Central memory CD4-positive, alpha-beta T cell (primary cell): ENCODE measurements around the gene EFNA1.

Experiments
- DNase-seq: peaks from one replicate; pipeline ENCODE4 v3.0.0; 2022
- total RNA-seq, 3 experiments: gene quantifications; one replicate each; lab custom pipeline; 2026; lab: John Stamatoyannopoulos, UW

Gene EFNA1, protein sequence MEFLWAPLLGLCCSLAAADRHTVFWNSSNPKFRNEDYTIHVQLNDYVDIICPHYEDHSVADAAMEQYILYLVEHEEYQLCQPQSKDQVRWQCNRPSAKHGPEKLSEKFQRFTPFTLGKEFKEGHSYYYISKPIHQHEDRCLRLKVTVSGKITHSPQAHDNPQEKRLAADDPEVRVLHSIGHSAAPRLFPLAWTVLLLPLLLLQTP
- total RNA-seq = 0.18 to 3.0 (median 0.77) reads per million in 3 experiments

DNA sequence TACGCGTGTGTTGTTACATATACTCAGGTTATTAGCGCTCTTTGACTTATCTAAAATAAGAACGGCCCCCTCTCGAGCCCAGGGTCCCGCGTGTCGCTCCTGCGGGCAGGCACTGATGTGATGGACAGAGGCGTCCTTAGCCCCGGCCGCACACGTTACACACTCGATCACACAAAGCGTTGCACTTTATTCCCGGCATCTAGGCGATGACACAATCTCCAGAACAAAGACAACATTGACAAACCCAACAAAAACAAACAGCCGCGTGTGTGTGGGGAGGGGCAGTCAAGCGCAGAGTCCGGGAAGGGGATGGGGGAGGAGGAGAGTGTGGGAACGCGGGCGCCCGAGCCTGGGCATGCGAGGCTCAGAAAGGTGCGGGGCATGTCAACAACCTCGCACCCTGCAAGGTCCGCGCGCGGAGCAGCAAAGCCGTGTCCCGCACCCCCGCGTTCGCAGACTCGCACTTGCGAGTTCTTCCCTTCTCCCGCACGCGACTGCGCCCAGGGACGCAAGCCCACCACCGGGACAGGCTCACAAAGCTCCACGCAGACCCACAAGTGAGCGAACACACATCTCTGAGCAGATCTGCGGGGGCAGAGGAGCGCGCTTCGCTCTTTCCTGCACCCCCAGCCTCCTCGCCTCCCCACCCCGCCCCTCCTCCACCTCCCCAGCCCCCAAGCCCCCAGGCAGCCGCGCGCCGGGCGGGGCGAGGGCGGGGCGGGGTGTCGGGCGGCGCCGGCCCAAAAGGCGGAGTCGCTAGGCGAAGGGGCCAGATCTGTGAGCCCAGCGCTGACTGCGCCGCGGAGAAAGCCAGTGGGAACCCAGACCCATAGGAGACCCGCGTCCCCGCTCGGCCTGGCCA, at the start of gene EFNA1:
TSS of gene EFNA1 (plus strand) at position 772 of the 862 bp plus-strand sequence. CDS start 102 bp downstream, outside the sequence.
- DNase-seq = peak; percentile 28

DNA sequence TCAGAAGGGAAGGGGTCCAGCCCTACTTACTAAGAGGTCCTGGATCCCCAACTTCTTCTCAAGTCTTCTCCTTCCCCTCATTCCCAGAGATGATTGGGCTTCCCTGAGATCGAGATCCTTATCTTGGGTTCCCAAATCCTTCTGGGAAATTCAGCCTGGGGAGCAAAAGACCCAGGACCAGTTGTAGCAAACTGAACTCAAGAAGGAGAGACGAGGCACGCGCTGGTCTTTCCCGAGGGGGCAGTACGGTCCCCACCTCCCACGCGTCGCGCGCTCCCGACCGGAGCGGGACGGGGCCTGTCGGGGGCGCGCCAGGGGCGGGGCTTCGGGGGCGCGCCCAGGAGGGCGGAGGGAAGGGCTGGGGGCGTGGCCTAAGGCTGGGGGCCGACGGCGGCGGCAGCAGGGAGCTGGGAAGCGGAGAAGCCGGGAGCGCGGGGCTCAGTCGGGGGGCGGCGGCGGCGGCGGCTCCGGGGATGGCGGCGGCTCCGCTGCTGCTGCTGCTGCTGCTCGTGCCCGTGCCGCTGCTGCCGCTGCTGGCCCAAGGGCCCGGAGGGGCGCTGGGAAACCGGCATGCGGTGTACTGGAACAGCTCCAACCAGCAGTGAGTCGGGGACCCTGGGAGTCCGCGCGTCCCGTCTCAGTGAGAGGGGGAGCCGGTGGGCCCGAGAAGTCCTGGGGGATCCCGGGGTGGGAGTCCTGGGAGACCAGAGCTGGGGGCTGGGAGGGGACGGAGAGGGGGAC, 49.0 kb upstream of the EFNA1 start, which contains the start of gene EFNA3:
TSS of gene EFNA3 (plus strand) at position 369 of the 741 bp plus-strand sequence. CDS start at position 474, 105 bp downstream.
- DNase-seq = peak; percentile 42

DNA sequence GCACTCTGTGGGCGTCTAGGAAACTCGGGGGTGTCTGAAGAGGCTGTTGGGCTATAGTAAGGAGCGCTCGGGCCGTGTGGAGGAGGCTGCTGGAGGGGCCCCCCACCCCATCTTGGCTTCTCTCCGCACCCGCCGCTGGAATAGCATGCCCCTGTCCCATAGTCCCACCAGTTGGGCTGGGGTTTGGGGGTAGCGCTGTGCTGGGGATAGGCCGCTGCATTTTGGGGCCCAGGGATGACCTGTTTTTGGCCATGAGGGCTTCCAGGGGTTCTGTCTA, 48.5 kb upstream of the EFNA1 start:
- DNase-seq = no peak

DNA sequence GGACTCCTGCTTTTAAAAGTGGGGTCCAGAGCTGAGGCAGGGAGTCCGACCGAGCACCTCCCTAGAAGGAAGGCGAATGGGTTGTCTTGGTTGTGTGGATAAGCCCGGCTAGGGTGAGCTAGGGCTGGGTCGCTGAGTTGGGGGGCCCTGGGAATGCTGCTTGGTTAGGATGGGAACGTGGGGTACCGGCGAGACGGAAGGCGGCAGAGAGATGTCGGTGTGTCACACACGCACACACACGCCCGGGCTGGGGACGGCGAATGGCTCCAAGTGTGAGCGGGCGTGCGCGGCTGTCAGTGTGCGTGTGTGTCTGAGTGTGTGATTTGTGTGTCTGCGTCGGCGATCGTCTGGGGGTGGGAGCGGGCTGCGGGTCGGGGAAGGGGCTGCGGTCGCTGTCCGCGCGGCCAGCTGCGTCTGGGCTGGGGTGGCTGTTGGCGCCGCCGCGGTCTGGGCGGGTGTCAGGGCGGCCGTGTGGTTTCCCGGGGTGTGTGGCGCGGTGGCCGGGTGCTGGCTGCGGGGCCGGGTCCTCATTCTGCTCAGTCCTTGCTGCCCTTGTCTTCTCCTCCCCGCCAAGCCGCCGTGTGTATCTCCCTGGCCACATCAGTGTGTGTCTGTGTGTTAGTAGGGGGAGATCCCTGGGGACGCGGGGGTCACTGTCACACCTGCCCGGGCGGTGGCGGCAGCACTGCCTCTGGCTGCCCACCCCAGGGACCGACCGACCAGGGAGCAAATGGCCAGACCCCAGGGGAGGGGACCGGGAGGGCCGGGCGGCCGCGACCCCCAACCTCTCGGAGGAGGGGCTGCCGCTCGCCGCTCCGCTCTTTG, 48.0 kb upstream of the EFNA1 start:
- DNase-seq = no peak

DNA sequence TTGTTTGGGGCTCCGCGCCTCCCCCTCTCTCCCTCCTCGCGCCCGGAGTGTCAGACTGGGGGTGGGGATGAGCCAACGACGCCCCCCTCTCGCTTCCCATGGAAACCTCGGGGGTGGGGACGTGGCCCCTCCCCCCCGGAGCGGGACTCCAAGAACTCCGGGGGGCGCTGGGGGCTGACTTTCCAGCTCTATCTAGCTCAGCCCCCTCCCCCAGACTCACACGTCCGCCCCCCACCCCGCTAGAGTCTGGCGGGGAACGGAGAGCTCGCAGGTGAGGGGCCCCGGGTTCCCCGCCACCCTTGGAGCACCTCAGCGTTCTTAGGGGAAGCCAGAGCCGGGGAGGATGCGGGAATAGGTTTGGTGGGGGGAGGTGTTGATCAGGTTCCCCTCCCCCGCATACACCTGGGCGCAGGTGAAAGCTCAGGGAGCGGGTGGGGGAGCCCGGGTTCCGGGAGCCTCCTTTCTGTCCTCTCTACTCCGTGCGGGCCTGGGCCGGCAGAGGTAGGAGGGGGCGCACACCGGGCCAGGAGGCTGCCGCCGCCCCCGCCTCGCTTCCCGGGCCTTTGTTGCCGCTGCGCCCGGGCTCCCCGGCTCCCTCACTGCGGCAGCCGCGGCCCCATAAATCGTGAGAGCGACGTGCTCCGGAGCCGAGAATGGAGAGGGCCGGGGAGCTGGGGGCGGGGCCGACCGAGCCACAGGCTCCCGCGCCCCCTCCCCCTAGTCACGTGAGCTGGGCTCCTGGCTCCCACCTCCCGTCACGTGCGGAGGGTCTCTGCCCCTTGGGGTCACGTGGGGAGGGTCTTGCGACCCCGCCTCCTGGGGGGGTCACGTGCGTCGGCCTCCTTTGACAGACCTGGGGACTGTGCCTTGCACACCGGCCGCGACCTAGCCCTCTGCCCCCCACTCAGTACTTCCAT, 47.1 kb upstream of the EFNA1 start:
- no peak for DNase-seq

DNA sequence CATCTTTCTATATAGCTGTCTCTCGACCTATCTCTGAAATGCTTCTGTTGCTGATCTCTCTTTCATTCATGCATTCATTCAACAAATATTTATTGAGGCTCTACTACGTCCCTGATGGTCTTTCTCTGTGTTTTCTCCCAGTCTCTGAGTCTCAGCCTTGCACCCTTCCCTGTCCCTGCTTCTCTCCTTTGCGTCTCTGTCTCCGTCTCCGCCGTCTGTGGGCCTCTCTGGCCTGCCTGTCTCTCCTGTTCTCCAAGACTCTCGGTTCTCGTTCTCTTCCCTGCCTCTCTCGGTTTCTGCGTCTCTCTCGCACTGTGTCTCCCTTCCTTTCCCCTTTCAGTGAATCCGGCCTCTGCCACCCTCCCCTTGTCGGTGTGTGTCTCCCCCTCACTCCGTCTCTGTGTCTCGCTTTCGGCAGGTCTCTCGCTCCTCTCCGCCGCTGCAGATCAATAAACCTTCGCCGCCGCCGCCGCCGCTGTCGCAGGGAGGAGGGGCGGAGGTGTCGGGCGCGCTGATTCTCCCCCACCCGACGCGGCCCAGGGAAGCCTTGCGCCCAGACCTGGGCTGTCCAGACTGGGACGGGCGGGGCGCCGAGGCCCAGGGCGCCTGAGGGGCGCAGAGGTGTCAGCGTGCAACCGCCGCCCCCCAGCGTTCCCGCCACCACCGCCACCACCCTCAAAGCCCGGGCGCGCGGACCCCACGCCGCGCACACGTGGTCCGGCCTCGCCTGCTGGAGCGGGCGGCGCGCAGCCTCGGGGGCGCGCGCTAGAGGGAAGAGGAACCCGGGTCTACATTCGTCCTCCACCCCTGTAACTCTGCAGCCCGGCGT, 46.0 kb upstream of the EFNA1 start:
- DNase-seq = no peak

DNA sequence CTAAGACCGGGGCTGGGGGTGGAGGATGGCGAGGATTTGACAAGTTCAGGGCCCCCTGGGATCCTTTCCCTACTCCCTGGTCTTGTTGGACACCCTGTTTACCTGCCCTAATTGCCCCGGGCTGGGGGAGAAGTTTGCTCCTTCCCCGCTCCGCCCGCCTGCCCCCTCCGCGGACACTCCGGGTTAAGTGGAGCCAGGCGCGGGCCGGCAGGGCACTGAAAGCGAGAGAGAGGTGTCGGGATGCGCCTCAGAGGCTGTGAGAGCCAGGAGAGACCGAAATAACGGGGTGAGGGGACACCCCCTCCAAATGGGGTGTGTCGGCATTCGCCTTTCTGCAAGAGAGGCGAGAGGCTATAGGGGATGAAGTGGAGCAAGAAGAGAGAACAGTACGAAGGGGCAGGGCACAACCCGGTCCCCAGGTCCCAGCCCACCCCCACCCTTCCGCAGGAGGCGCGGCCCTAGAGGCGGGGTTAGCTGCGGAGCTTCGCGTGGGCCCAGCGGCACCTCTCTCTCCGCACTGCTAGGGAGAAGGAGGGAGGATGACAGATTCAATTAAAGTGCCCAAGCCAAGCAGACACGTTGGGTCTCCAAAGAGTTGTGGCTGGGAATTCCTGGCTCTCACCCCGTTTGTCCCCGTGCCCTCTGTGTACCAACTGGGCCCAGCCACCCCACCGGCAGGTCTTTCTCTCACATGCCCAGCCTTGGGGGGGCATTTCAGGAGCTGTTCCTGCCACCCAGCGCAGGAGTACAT, 45.2 kb upstream of the EFNA1 start:
- DNase-seq = no peak

DNA sequence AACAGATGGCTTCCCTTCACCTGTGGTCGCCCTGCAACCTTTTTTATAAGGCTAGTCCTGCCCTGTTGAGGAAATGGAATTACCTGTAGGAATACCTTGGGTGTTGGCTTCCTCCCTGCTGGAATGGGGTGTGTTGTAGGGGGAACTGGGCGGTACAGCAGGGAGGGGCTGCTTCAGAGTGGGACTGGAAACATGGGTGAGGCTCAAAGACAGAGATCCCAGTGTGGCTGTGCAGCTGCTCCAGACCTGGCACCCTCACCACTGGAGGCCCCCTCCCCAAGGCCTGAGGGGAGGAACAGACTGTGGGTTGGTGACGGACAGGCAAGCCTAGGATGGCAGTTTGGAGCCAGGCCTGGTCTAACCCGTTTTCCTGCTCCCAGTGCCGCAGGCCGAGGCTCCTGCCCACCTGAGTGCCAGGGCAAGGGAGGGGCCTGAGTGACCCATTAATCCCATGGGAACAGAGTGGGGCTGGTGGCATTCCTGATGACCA, 44.6 kb upstream of the EFNA1 start:
- no peak for DNase-seq

DNA sequence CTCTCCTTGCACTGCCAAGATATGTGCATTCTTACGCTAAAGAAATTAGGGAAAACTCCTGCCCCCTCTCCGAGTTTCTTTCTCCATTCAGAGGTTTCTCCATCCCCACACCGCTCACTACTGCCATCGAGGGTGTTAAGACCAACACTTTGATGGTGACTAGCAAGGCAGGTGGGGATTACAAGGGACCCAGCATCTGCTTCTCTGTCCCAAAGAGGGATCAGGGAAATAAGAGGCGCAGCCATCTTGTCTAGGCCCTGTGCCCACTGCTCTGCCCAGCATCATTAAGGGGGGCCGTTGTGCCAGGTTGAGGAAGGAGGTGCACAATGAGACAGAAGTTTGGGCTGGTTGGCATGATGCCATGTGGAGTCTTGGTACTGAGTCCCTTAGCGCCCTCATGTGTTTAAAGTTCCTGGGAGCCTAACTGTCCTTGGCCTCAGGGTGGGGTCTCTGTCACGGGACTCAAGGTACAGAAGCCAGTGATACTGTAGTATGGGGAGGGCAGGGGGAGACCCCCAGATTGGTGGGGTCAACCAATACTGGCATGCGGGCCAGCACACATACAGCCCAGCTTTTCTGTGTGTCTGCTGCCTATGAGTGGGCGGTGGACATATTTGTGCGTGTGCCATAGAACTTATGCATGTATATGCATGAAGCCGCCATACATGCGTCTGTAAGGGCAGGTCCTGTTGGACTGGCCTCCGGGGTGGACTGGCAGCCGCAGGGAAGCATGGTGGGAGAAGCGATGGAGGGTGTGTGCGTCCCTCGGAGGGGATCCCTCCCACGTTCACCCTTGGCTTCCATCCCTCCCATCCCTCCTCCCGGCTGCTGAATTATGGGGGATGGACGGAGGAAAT, 43.6 kb upstream of the EFNA1 start:
- no peak for DNase-seq

DNA sequence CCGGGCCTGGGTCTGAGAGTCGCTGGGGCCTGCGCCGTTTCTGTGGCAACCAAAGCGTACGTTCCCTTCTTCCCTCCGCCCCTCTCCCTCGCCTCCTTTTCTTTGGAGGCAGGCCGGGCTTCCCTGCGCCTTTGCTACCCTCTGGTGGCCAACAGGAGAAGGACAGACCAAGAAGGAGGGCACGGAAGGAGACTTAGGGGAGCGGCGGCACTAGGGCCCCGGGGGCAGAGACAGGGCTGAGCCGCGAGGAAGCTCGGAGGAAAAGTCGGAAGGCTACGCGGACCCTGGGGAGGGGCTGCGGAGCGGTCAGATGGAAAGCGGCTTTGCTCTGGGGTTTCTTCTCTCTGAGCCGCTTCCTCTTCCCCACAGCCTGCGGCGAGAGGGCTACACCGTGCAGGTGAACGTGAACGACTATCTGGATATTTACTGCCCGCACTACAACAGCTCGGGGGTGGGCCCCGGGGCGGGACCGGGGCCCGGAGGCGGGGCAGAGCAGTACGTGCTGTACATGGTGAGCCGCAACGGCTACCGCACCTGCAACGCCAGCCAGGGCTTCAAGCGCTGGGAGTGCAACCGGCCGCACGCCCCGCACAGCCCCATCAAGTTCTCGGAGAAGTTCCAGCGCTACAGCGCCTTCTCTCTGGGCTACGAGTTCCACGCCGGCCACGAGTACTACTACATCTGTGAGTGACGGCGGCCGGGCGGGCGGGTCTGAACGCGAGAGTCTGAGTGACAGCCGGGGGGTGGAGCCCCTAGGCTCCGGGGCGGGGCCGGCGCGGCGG, 42.8 kb upstream of the EFNA1 start:
- DNase-seq = peak; percentile 90

DNA sequence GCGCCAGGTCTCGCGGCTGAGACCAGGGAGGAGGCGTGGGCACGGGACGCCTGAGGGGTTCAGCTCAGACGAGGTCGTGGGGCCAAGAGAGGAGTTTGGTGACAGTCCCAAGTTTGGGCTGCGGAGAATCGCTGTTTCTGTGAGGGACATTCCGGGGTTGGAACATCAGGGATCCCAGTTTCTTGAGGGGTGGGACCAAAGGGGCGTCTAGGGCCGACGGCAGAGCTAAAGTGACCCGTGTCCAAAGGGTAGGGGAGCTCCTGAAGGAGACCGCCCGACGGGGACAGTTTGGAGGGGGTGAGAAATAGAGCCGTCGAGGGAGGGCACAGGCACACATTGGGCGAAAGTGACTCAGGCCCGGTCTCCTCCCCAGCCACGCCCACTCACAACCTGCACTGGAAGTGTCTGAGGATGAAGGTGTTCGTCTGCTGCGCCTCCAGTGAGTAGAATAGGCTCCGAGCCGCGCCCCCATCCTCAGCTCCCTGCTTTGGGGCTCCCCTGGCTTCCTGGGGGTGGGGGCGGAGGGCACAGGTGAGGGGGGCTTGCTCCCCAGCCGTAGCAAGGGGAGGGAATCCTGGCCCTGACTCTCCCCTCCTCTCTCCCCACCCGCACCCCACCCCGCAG, 42.1 kb upstream of the EFNA1 start:
- DNase-seq = peak; percentile 63

DNA sequence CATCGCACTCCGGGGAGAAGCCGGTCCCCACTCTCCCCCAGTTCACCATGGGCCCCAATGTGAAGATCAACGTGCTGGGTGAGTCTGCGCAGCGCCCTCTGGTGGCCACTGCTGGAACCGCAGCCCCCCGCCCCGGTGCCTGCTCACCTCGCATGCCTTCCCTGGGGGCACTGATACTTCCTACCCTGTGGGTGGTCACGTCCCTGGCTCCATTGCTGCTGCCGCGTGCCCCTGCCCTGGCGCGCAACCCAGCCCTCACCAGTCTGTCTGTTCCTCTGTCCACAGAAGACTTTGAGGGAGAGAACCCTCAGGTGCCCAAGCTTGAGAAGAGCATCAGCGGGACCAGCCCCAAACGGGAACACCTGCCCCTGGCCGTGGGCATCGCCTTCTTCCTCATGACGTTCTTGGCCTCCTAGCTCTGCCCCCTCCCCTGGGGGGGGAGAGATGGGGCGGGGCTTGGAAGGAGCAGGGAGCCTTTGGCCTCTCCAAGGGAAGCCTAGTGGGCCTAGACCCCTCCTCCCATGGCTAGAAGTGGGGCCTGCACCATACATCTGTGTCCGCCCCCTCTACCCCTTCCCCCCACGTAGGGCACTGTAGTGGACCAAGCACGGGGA, 41.4 kb upstream of the EFNA1 start:
- DNase-seq = peak; percentile 73

DNA sequence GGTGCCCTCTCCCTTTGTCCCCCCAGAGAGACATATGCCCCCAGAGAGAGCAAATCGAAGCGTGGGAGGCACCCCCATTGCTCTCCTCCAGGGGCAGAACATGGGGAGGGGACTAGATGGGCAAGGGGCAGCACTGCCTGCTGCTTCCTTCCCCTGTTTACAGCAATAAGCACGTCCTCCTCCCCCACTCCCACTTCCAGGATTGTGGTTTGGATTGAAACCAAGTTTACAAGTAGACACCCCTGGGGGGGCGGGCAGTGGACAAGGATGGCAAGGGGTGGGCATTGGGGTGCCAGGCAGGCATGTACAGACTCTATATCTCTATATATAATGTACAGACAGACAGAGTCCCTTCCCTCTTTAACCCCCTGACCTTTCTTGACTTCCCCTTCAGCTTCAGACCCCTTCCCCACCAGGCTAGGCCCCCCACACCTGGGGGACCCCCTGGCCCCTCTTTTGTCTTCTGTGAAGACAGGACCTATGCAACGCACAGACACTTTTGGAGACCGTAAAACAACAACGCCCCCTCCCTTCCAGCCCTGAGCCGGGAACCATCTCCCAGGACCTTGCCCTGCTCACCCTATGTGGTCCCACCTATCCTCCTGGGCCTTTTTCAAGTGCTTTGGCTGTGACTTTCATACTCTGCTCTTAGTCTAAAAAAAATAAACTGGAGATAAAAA, 40.7 kb upstream of the EFNA1 start:
- no peak for DNase-seq

DNA sequence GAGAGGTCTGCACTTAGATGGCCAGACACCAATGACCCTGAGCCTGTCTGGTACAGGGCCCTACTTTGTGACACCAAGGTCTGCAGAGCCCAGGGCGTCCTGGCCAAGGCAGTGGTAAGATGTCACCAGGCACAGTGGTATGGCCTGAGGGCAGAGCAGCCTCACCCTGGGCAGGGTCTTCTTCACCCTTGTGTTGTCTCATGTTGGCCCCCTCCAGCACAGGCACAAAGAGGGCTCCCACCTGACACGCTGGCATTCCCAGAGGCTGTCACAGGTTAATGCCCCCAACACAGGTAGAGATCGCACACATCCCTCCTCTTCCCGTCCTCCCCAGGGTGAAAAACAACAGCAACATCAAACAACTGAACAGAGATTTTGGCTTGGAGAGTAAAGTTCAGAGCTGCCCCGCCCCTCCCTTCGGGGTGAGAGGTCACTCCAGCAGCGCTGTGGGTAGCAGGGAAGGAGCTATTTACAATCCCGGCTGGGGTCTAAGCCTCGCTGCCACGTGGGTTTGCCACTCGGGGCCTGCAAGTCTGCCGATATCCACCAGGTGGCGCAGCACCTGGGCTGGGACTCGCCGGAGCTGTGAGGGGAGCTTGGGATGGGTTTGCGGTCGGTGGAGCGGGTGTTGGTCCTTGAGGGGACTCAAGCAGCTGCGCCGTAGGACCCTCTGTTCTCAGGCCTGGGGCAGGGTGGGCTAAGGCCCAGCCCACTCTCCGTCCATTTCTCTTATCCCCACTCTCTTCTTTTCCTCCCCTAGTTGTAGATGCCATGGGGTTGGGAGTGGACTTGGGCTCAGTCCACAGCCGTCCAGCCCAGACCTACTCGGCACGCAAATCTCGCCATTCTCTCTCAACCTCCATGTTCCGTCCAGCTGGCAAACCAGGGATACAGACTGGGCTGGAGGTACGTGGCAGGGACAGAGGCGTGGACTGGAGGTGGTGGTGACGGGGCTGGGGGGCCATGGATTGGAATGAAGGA, 36.3 kb upstream of the EFNA1 start:
- peak; percentile 69 for DNase-seq

DNA sequence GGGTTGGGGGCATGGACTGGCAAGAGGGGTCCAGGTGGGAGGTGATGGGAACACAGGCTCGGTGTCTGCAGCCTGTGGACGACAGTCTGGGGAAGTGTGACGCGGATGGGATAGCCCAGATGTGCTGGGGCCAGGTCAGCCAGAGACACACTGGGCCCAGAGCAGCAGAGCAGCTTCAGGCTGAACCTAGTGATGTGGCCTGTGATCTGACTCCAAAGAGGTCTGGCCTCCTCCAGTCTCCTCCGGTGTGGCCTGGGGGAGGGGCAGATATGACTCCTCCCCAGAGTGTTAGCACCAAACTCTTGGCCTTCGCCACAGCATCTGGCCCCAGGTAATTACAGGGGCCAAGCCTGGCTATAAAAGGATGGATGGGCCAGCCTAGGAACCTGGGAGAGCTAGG, 35.5 kb upstream of the EFNA1 start:
- DNase-seq = no peak
